GM21737 (cell line): Measurements from ENCODE around the gene RIBC2.
"Not testable (repeated sequence)": the region's sequence is repeated elsewhere in the genome, so short reads cannot be mapped to it uniquely, and the experiment has no call there.

Source experiments
- ATAC-seq: cut with Tn5 transposase; IDR thresholded peaks from one replicate; pipeline ENCODE4 v1.9.1; 2021; ENCODE audit warnings: mild to moderate bottlenecking, moderate library complexity; ENCODE audit not compliant: unreplicated experiment

RIBC2 gene

DNA sequence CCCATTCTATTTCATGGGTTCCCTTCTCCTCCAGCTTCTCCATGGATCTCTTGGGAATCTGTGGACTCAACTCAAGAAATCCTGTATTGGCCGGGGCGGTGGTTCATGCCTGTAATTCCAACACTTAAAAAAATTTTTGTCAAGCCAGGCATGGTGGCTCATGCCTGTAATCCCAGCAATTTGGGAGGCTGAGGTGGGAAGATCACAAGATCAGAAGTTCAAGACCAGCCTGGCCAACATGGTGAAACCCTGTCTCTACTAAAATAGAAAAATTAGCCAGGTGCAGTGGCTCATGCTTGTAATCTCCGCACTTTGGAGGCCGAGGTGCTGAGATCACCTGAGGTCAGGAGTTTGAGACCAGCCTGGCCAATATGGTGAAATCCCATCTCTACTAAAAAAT lies 34.1 kb downstream of the RIBC2 start:
- not testable (repeated sequence) for ATAC-seq

GRCh38 chr22:45448431-45448830 lies 34.9 kb downstream of the RIBC2 start:
- ATAC-seq = no peak

DNA sequence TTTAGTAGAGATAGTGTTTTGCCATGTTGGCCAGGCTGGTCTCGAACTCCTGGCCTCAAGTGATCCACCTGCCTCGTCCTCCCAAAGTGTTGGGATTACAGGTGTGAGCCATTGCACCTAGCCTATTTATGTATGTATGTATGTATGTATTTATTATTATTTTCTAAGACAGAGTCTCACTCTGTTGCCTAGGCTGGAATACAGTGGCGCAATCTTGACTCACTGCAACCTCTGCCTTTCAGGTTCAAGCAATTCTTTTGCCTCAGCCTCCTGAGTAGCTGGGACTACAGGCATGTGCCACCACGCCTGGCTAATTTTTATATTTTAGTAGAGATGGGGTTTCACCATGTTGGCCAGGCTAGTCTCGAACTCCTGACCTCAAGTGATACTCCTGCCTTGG lies 35.9 kb downstream of the RIBC2 start:
- not testable (repeated sequence) for ATAC-seq

- ATAC-seq = no peak
These were observed 36.8 kb downstream of the RIBC2 start for GRCh38 chr22:45450101-45450785.

- no peak for ATAC-seq
These were observed 37.6 kb downstream of the RIBC2 start for GRCh38 chr22:45450921-45451651.

GRCh38 chr22:45451972-45452371 lies 38.5 kb downstream of the RIBC2 start:
- no peak for ATAC-seq

GRCh38 chr22:45452565-45453379 lies 39.3 kb downstream of the RIBC2 start:
- ATAC-seq = no peak

- ATAC-seq = no peak
These were observed 40.3 kb downstream of the RIBC2 start for GRCh38 chr22:45453764-45454163.

GRCh38 chr22:45454275-45454674 lies 40.8 kb downstream of the RIBC2 start:
- no peak for ATAC-seq

DNA sequence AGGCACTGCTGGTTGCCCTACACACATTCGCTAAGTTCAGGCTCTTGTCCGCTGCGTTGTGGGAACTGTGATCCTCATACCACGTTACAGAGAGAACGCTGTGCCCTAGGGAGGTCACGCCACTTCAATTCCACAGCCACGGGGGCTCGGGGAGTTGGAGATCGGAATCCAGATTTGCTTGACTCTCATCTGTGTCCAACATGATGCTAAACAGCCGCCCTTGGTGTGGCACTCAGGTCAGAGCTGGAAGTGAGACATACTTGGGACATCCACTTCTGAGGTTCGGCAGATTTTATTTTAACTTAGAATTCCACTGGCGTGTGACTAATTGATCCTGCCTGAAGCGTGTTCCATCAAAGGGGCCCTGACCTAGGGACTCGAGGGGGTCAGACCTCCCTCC lies 41.7 kb downstream of the RIBC2 start:
- ATAC-seq = no peak

DNA sequence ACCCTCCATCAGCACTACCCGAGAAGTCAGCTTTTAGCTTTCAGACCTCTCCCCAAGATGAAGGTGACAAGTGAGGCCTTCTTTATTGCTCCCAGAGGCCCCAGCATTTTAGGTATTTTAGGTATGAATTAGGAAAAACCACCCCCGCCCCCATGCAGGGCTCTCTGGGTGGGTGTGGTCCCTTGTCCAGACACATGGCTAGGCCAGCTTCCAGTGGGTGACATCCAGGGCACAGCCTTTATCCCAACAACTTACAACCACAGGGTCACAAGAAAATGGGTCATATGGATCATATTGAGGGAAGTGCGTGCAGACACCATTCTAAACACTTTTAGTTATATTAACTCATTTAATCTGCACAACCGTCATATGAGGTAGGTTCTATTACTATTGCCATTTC lies 42.1 kb downstream of the RIBC2 start:
- no peak for ATAC-seq

- no peak for ATAC-seq
These were observed 43.3 kb downstream of the RIBC2 start for GRCh38 chr22:45456811-45457210.

- ATAC-seq = no peak
These were observed 45.0 kb downstream of the RIBC2 start for GRCh38 chr22:45458532-45458931.

GRCh38 chr22:45459235-45459634 lies 45.7 kb downstream of the RIBC2 start:
- no peak for ATAC-seq

GRCh38 chr22:45460288-45461109 lies 47.0 kb downstream of the RIBC2 start:
- no peak for ATAC-seq

DNA sequence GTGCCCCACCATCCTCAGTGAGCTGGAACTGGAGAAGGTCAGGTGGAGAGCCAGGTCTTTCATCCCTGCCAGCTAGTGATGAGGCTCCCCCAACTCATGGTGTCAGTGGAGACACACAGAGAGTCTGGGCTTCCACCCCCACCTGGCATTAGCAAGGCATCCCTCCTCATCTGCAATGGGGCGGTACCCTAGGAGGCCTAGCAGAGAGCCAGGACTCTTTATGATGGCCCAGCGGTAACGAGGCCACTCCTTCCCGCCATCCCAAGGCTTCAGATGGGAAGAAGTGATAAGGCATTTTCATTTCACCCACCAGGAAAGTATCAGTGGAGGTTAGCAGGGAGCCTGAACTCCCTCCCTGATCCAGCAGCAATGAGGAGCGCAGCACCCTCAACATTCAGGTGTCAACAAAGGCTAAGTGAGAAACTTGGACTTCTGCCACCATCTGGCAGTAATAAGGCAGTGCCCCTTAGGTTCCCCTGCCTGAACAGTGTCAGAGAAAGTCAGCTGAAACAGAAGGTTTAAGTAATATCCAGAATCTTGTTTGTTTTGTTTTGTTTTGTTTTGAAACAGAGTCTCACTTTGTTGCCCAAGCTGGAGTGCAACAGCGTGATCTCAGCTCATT lies 48.7 kb downstream of the RIBC2 start:
- no peak for ATAC-seq

GRCh38 chr22:45463691-45464090 lies 50.2 kb downstream of the RIBC2 start:
- not testable (repeated sequence) for ATAC-seq

DNA sequence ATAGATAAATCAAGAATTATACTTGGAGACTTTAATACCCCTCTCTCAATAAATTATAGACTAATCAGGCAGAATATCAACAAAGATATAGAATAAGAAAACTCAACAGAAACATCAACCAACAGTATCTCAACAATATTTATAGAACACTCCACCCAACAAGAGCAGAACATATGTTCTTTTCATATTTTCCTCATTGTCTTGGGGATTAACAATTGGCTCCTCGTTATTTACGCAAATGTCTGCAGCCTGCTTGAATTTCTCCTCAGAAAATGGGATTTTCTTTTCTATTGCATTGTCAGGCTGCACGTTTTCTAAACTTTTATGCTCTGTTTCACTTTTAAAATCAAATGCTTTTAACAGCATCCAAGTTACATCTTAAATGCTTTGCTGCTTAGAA lies 52.1 kb downstream of the RIBC2 start:
- ATAC-seq = no peak

GRCh38 chr22:45468872-45469271 lies 55.4 kb downstream of the RIBC2 start:
- ATAC-seq = no peak

DNA sequence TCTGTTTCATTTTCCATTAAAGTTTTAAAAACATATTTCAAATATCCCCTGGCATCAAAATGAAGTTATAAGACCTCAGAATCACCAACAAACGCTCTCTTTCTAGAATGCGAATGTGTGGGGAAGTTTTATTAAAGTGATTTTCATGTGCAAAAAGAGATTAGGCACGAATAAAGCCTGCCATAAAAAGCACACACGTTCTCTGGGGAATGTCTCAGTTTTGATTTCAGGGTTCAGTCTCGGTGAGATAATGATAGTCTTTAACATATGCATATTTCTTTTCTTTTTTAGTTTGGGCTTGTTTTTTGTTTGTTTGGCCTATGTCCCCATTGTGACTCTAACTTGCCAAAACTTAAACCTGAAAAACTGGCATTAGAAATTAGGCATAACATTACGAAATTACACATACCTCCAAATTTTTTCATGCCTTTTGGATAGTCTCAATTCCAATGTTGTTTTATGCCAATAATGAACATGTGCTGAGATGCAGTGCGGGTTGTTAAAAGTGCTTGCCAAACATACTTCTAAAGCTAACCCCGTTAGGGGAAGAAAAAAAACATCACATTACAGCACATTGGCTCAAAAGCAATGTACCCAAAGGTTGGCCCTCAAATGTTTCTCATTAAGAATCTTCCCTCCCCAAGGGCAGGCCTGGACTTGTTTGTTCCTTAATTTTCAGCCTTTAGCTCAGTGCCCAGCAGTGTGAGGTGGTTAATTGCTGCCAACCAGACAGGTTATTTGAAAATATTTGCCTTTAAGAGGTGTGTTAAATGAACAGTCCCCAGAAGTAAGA lies 56.0 kb downstream of the RIBC2 start:
- no peak for ATAC-seq
